Mammary epithelial cell (primary cell): Measurements from ENCODE around the gene IFT27.

Experiments
- EZH2 ChIP-seq: IDR thresholded peaks from 2 replicates; pipeline ENCODE4 v1.6.1; 2012; ENCODE audit warnings: low read length, inconsistent platforms, borderline replicate concordance
- TF ChIP-seq, protein P1 (sequence below), 2 donors: IDR thresholded peaks in 1 of 2; conservative IDR thresholded peaks in 1 of 2; 2 replicates each; pipeline ENCODE4 v1.5.1; 2011 to 2012; ENCODE audit warnings: inconsistent platforms in 2 of 2, low read length in 2 of 2, mild to moderate bottlenecking in 2 of 2, control low read depth in 1 of 2, low read depth in 1 of 2; ENCODE audit not compliant: insufficient read depth in 1 of 2; ENCODE audit errors: extremely low read depth in 1 of 2

DNA sequence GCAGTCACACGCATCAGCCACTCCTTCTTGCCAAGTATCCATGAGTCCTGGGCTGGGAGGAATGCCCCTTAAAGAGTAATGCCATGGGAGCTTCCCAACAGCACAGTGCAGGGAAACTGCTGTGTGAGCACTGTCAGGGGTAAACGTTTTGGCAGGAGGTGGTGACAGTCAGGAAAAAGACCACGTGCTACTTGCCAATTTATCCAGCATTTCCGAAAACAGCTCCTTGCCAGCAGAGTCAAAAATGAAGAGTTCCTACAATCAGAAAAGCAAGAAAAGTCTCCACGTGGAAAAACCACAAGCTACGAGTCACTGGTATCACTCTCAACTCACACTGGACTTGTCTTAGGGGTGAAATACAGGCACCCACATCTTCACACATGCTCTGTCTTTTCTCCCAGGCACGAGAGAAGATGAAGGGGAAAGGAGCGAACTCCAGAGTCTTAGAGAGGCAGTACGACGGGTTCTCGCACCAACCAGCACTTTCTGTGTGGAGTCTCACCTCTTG lies 9.9 kb downstream of the IFT27 start:
- TF ChIP-seq, protein P1, sequence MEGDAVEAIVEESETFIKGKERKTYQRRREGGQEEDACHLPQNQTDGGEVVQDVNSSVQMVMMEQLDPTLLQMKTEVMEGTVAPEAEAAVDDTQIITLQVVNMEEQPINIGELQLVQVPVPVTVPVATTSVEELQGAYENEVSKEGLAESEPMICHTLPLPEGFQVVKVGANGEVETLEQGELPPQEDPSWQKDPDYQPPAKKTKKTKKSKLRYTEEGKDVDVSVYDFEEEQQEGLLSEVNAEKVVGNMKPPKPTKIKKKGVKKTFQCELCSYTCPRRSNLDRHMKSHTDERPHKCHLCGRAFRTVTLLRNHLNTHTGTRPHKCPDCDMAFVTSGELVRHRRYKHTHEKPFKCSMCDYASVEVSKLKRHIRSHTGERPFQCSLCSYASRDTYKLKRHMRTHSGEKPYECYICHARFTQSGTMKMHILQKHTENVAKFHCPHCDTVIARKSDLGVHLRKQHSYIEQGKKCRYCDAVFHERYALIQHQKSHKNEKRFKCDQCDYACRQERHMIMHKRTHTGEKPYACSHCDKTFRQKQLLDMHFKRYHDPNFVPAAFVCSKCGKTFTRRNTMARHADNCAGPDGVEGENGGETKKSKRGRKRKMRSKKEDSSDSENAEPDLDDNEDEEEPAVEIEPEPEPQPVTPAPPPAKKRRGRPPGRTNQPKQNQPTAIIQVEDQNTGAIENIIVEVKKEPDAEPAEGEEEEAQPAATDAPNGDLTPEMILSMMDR (conservative IDR thresholded peaks at IDR 0.05 in 1 of 2, IDR thresholded peaks at IDR 0.05 in 1 of 2; ENCODE audit: extremely low read depth in 1 of 2, insufficient read depth in 1 of 2, low read depth in 1 of 2, low read length in 2 of 2) = no peak
- no peak for TF ChIP-seq EZH2
